ENCODE measurements around the gene TRIM72. TPM values are rescaled to one million over a fixed set of nuclear protein-coding genes. Genes with fewer than 3 reads are reported as not detected.
A peak's percentile ranks its signal among the peaks of the same experiment; 100 is the strongest.

The TRIM72 gene
- total and polyA plus RNA-seq, 2 of the 8 experiments (the other 6 are each of a cell fraction or from before 2014, with no cell fraction given): 0.57 to 2.1 TPM

DNA sequence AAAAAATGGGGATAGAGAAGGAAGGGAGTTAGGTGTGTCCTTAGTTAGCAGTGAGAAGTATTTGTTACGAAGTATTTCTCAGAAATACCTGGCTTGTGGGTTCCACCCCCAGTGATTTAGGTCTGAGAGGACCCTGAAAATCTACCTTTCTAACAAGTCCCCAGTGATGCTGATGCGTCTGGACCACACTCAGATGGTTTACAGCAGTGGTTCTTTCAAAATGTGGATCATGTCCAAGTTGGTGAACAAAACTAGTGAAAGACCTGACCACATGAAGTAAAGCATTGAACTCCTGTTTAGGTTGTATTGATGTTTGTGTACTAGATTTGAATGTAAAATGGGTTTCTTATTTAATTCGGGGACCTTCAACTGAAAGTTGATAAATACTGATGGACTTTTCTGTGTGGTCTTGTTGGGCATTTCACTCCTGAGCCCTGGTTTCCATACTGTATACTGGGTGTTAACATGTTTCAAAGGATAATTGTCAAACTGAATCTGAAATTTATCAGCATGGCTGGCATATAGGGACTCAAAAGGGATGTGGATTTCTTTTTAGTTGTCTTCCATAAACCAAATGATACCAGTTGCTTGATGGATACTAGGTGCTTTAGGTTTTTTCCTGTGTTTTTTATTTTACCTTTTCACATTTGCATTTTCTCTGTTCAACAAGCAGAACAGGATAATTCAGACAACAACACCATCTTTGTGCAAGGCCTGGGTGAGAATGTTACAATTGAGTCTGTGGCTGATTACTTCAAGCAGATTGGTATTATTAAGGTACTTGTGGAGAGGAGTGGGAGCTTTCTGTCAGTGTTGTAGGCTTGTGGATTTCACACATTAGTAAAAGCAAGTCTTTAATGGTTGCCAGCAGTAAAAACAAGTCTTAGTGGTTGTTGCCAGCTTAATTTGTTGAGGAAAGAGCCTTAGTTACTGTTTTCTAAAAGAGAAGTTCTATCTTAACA lies 25.2 kb upstream of the TRIM72 start:
- FAIRE-seq (no peak), DNase-seq (ENCODE audit: low read depth in 1 of 2, low spot score in 2 of 2) (no peak)
- no peak overlapping the region for H4K8ac ChIP-seq (ENCODE audit: extremely low read depth, insufficient read depth, low read length)
- H3K56ac ChIP-seq (replicated peaks; ENCODE audit: insufficient read length, low read depth, low read length): no peak overlapping the region
- H3K23me2 ChIP-seq (ENCODE audit: low read depth, low read length): no peaks in the 10 kb centered on the region
- peaks cover 20 to 54% of the 10 kb centered on the region in 2 experiments for H4K20me1 ChIP-seq (replicated peaks in 1 of 2; ENCODE audit: control insufficient read depth in 1 of 2, insufficient read depth in 2 of 2, low read length in 2 of 2)
- H3K79me2 ChIP-seq (ENCODE audit: control insufficient read depth in 1 of 2, insufficient read depth in 2 of 2, low read length in 2 of 2): peaks cover 8 to 68% of the 10 kb centered on the region in 2 experiments
- H3K4me2 ChIP-seq (ENCODE audit: insufficient read depth in 1 of 2, low read depth in 2 of 2, low read length in 2 of 2): no peak overlapping the region
- H3K9me3 ChIP-seq (ENCODE audit: insufficient read depth in 2 of 2, low read depth in 1 of 2, low read length in 1 of 2): no peaks in the 10 kb centered on the region
- H3K4me1 ChIP-seq (replicated peaks in 1 of 4; ENCODE audit: control insufficient read depth in 3 of 4, insufficient read depth in 4 of 4, low read length in 3 of 4): no peaks in the 10 kb centered on the region; a peak in 2 of 7 replicates
- H3K27me3 ChIP-seq (replicated peaks in 1 of 4; ENCODE audit: control insufficient read depth in 3 of 4, extremely low read depth in 1 of 4, insufficient read depth in 3 of 4, low read length in 3 of 4): no peaks in the 10 kb centered on the region
- H3K27ac ChIP-seq (ENCODE audit: low read depth, low read length): no peak overlapping the region
- no peak overlapping the region for H2AK5ac ChIP-seq (ENCODE audit: low read depth, low read length)
- POLR2A ChIA-PET (ENCODE audit: partially characterized antibody): interaction anchor here (0.7 to 17.4 kb wide), 14 partner anchors 9 to 340 kb away, joined by 3 to 430 read pairs (median 6); partner anchors contain the start of genes FUS, KAT8, PRSS8 and PYCARD
- no peak for TF ChIP-seq SIX5 (IDR thresholded peaks at IDR 0.05; ENCODE audit: low read depth, low read length)
- peak; percentile 70; the same call in 1 of the 2 replicates for TF ChIP-seq POLR2AphosphoS5 (IDR thresholded peaks at IDR 0.05; ENCODE audit: low read depth, low read length)
- TF ChIP-seq, protein P1, sequence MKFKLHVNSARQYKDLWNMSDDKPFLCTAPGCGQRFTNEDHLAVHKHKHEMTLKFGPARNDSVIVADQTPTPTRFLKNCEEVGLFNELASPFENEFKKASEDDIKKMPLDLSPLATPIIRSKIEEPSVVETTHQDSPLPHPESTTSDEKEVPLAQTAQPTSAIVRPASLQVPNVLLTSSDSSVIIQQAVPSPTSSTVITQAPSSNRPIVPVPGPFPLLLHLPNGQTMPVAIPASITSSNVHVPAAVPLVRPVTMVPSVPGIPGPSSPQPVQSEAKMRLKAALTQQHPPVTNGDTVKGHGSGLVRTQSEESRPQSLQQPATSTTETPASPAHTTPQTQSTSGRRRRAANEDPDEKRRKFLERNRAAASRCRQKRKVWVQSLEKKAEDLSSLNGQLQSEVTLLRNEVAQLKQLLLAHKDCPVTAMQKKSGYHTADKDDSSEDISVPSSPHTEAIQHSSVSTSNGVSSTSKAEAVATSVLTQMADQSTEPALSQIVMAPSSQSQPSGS (IDR thresholded peaks at IDR 0.05; ENCODE audit: low read length): no peak
- TF ChIP-seq EZH2 (IDR thresholded peaks at IDR 0.05; ENCODE audit: low read depth, low read length, severe bottlenecking): no peak
- H2BK15ac ChIP-seq (ENCODE audit: low read length): no peak overlapping the region
- no peak overlapping the region for H3K23ac ChIP-seq (ENCODE audit: insufficient read length)
- peaks cover 81 to 100% (median 97%) of the 10 kb centered on the region in 4 experiments for H3K36me3 ChIP-seq (ENCODE audit: control insufficient read depth in 2 of 4, insufficient read depth in 4 of 4, low read length in 3 of 4)
- no peak overlapping the region for H2BK5ac ChIP-seq (ENCODE audit: low read depth, low read length)
- H2BK12ac ChIP-seq (ENCODE audit: low read depth, low read length): no peak overlapping the region
- H3K18ac ChIP-seq (ENCODE audit: extremely low read depth, low read length): no peak overlapping the region
- H2AFZ ChIP-seq (ENCODE audit: low read length): no peak overlapping the region
- WGBS, 2 experiments (ENCODE audit: extremely low coverage in 1 of 2, insufficient coverage in 1 of 2, insufficient read length in 1 of 2, insufficient replicate concordance in 2 of 2, low coverage in 1 of 2, low lambda C conversion rate in 2 of 2, missing lambda C conversion rate in 1 of 2): 92% methylated on average over 3 of the region's 3 CpGs; no CpG with 5 or more reads in 1 of the 2 experiments
- peaks cover 11% of the 10 kb centered on the region for H3K79me1 ChIP-seq (ENCODE audit: low read depth, low read length)
- H4K91ac ChIP-seq (replicated peaks; ENCODE audit: insufficient read length, low read length): no peak overlapping the region
- no peak overlapping the region for H3K14ac ChIP-seq (ENCODE audit: insufficient read length)
- CTCF ChIA-PET (ENCODE audit: partially characterized antibody): interaction anchor here (1.0 kb wide), 1 partner anchor 26 kb away, joined by 3 read pairs; no protein-coding TSS in a partner anchor
- no peak overlapping the region for H3K9ac ChIP-seq (replicated peaks in 1 of 4; ENCODE audit: extremely low read depth in 1 of 4, low read depth in 3 of 4, low read length in 3 of 4)
- H2BK20ac ChIP-seq (ENCODE audit: low read length): no peak overlapping the region
- no peak overlapping the region for H3K4ac ChIP-seq (replicated peaks; ENCODE audit: insufficient read length, low read depth, low read length)
- no peak overlapping the region for H2BK120ac ChIP-seq (replicated peaks; ENCODE audit: low read depth, low read length)
- H4K5ac ChIP-seq (ENCODE audit: insufficient read length, low read depth, low read length): no peak overlapping the region
- H3K4me3 ChIP-seq (ENCODE audit: extremely low read depth in 1 of 4, insufficient read depth in 2 of 4, low read depth in 3 of 4, low read length in 4 of 4): no peak overlapping the region

Data from H1 (cell line).